ENCODE measurements around the gene DVL3. TPM values are rescaled to one million over a fixed set of nuclear protein-coding genes. Genes with fewer than 3 reads are reported as not detected.

Gene DVL3
- total RNA-seq, 1 experiment from 2014 or later: 76.2 TPM

GRCh38 chr3:184133840-184134745 is 21.1 kb upstream of the DVL3 start:
- Mint-ChIP-seq H3K36me3 (0 out of 2 replicates have a peak, but pooled peaks cover 3% of the 10 kb centered on the region), H3K9me3 (no peaks in the 10 kb centered on the region), H3K27me3 (ENCODE audit: low read depth) (no peaks in the 10 kb centered on the region), H3K4me1 (peaks cover 20% of the 10 kb centered on the region), H3K27ac (peak overlapping the region; percentile 89), H3K4me3 (peak overlapping the region; percentile 94)
- ChIA-PET CTCF (interaction anchor here (0.8 to 2.8 kb wide), 11 partner anchors 14 to 249 kb away, joined by 3 to 12 read pairs (median 4); partner anchors contain the start of genes ABCC5, CAMK2N2 and PARL), POLR2A (interaction anchor here (1.4 kb wide), 1 partner anchor 26 kb away, joined by 3 read pairs; no protein-coding TSS in a partner anchor)
- ATAC-seq (peak; percentile 60), DNase-seq (ENCODE audit: low spot score) (peak; percentile 83)
- TF ChIP-seq, protein P1, sequence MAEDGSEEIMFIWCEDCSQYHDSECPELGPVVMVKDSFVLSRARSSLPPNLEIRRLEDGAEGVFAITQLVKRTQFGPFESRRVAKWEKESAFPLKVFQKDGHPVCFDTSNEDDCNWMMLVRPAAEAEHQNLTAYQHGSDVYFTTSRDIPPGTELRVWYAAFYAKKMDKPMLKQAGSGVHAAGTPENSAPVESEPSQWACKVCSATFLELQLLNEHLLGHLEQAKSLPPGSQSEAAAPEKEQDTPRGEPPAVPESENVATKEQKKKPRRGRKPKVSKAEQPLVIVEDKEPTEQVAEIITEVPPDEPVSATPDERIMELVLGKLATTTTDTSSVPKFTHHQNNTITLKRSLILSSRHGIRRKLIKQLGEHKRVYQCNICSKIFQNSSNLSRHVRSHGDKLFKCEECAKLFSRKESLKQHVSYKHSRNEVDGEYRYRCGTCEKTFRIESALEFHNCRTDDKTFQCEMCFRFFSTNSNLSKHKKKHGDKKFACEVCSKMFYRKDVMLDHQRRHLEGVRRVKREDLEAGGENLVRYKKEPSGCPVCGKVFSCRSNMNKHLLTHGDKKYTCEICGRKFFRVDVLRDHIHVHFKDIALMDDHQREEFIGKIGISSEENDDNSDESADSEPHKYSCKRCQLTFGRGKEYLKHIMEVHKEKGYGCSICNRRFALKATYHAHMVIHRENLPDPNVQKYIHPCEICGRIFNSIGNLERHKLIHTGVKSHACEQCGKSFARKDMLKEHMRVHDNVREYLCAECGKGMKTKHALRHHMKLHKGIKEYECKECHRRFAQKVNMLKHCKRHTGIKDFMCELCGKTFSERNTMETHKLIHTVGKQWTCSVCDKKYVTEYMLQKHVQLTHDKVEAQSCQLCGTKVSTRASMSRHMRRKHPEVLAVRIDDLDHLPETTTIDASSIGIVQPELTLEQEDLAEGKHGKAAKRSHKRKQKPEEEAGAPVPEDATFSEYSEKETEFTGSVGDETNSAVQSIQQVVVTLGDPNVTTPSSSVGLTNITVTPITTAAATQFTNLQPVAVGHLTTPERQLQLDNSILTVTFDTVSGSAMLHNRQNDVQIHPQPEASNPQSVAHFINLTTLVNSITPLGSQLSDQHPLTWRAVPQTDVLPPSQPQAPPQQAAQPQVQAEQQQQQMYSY (CRISPR knock-in tag; IDR thresholded peaks at IDR 0.05): peak; percentile 84
- TF ChIP-seq ZNF281 (CRISPR knock-in tag; IDR thresholded peaks at IDR 0.05) (0 out of 2 replicates have a peak, but pooled peaks have one; percentile 41), NFYB (CRISPR knock-in tag; conservative IDR thresholded peaks at IDR 0.05; ENCODE audit: low read depth) (no peak), ELF4 (CRISPR knock-in tag; IDR thresholded peaks at IDR 0.05; ENCODE audit: low read depth) (no peak), CDX4 (CRISPR knock-in tag; IDR thresholded peaks at IDR 0.05; ENCODE audit: borderline replicate concordance) (no peak), ATF1 (CRISPR knock-in tag; IDR thresholded peaks at IDR 0.05) (no peak), FOXJ3 (CRISPR knock-in tag; IDR thresholded peaks at IDR 0.05; ENCODE audit: borderline replicate concordance) (no peak), ZNF263 (CRISPR knock-in tag; IDR thresholded peaks at IDR 0.05; ENCODE audit: low read depth) (no peak), ZNF138 (CRISPR knock-in tag; conservative IDR thresholded peaks at IDR 0.05) (no peak), AFF4 (CRISPR knock-in tag; IDR thresholded peaks at IDR 0.05; ENCODE audit: borderline replicate concordance) (no peak), STAT6 (CRISPR knock-in tag; conservative IDR thresholded peaks at IDR 0.05; ENCODE audit: low read depth) (no peak), KAT7 (CRISPR knock-in tag; IDR thresholded peaks at IDR 0.05; ENCODE audit: borderline replicate concordance) (no peak), CREB1 (CRISPR knock-in tag; IDR thresholded peaks at IDR 0.05) (0 out of 2 replicates have a peak, but pooled peaks have one; percentile 41), NR1H2 (CRISPR knock-in tag; IDR thresholded peaks at IDR 0.05) (no peak), GRHL2 (CRISPR knock-in tag; IDR thresholded peaks at IDR 0.05; ENCODE audit: insufficient replicate concordance, severe bottlenecking) (no peak), ERG (CRISPR knock-in tag; IDR thresholded peaks at IDR 0.05) (no peak), JAZF1 (CRISPR knock-in tag; IDR thresholded peaks at IDR 0.05) (no peak), SOX15 (CRISPR knock-in tag; IDR thresholded peaks at IDR 0.05) (no peak)
- TF ChIP-seq, protein P2, sequence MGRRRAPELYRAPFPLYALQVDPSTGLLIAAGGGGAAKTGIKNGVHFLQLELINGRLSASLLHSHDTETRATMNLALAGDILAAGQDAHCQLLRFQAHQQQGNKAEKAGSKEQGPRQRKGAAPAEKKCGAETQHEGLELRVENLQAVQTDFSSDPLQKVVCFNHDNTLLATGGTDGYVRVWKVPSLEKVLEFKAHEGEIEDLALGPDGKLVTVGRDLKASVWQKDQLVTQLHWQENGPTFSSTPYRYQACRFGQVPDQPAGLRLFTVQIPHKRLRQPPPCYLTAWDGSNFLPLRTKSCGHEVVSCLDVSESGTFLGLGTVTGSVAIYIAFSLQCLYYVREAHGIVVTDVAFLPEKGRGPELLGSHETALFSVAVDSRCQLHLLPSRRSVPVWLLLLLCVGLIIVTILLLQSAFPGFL (CRISPR knock-in tag; IDR thresholded peaks at IDR 0.05; ENCODE audit: borderline replicate concordance): no peak

All from WTC11 (cell line).